Measurements from ENCODE around the gene MSI2. TPM values are rescaled to one million over a fixed set of nuclear protein-coding genes. Genes with fewer than 3 reads are reported as not detected.

The MSI2 gene
- total and polyA plus RNA-seq, 12 donors, result 32.6 to 411 (median 148) TPM

GRCh38 chr17:57593739-57594462 is 337.6 kb downstream of the MSI2 start:
- H3K36me3 ChIP-seq (replicated peaks in 1 of 2), result no peaks in the 10 kb centered on the region
- intact Hi-C loops (cut with DNase I), result loop anchor here in 1 of 2 donors (10.0 kb wide), 1 partner anchor 151 kb away; the partner anchor contains the start of gene CCDC182
- H3K4me1 ChIP-seq (replicated peaks in 1 of 2), result peaks cover 6 to 11% of the 10 kb centered on the region in 2 donors
- 78 to 91% (median 86%) methylated on average over 13 to 14 of the region's 14 CpGs for WGBS, 4 donors
- H3K4me3 ChIP-seq, result no peak overlapping the region
- TF ChIP-seq CTCF (IDR thresholded peaks at IDR 0.05), result no peak
- no peak for TF ChIP-seq POLR2A (IDR thresholded peaks at IDR 0.05)
- peak overlapping the region in 1 of 5 donors; percentile 10 for H3K27ac ChIP-seq
- no peaks in the 10 kb centered on the region for H3K9me3 ChIP-seq (replicated peaks in 1 of 3)
- peak in 4 of 7 donors; percentile 19 to 52 (median 28) for DNase-seq
- no peaks in the 10 kb centered on the region for H3K27me3 ChIP-seq

GRCh38 chr17:57594767-57595166 is 338.4 kb downstream of the MSI2 start:
- WGBS, 4 donors, result 96 to 100% (median 98%) methylated on average over 4 to 5 of the region's 5 CpGs
- intact Hi-C loops (cut with DNase I), result loop anchor here in 1 of 2 donors (10.0 kb wide), 1 partner anchor 150 kb away; the partner anchor contains the start of gene CCDC182
- no peak overlapping the region for H3K4me3 ChIP-seq
- H3K36me3 ChIP-seq (replicated peaks in 1 of 2), result no peaks in the 10 kb centered on the region
- H3K4me1 ChIP-seq (replicated peaks in 1 of 2), result peaks cover 6 to 11% of the 10 kb centered on the region in 2 donors
- TF ChIP-seq CTCF (IDR thresholded peaks at IDR 0.05) (no peak), POLR2A (IDR thresholded peaks at IDR 0.05) (no peak)
- H3K9me3 ChIP-seq (replicated peaks in 1 of 3), result no peaks in the 10 kb centered on the region
- H3K27me3 ChIP-seq, result no peaks in the 10 kb centered on the region
- DNase-seq, result peak in 1 of 7 donors; percentile 17
- peak overlapping the region in 1 of 5 donors; percentile 34 for H3K27ac ChIP-seq

- Histone ChIP-seq H3K9me3 (replicated peaks in 1 of 3) (no peaks in the 10 kb centered on the region), H3K4me1 (replicated peaks in 1 of 2) (peaks cover 6 to 11% of the 10 kb centered on the region in 2 donors), H3K27me3 (no peaks in the 10 kb centered on the region), H3K4me3 (no peak overlapping the region), H3K36me3 (replicated peaks in 1 of 2) (no peaks in the 10 kb centered on the region), H3K27ac (peak overlapping the region in 1 of 5 donors; percentile 34)
- intact Hi-C loops (cut with DNase I), result loop anchor here in 1 of 2 donors (10.0 kb wide), 1 partner anchor 149 kb away; the partner anchor contains the start of gene CCDC182
- DNase-seq, result peak in 2 of 7 donors; percentile 5 to 14
- TF ChIP-seq CTCF (IDR thresholded peaks at IDR 0.05), result no peak
- no peak for TF ChIP-seq POLR2A (IDR thresholded peaks at IDR 0.05)
- 97 to 100% (median 98%) methylated on average over 4 of the region's 4 CpGs for WGBS, 4 donors
Observed at GRCh38 chr17:57595426-57595825, 339.1 kb downstream of the MSI2 start.

- Histone ChIP-seq H3K27ac (peak overlapping the region in 2 of 5 donors; percentile 10 to 23), H3K9me3 (replicated peaks in 1 of 3) (no peaks in the 10 kb centered on the region), H3K36me3 (replicated peaks in 1 of 2) (no peaks in the 10 kb centered on the region), H3K4me3 (no peak overlapping the region), H3K27me3 (no peaks in the 10 kb centered on the region), H3K4me1 (replicated peaks in 1 of 2) (peaks cover 6 to 16% of the 10 kb centered on the region in 2 donors)
- intact Hi-C loops (cut with DNase I), result loop anchor here in 1 of 2 donors (10.0 kb wide), 1 partner anchor 149 kb away; the partner anchor contains the start of gene CCDC182
- TF ChIP-seq CTCF (IDR thresholded peaks at IDR 0.05) (no peak), POLR2A (IDR thresholded peaks at IDR 0.05) (no peak)
- WGBS, 4 donors, result 77 to 87% (median 79%) methylated on average over 25 to 27 of the region's 27 CpGs
- DNase-seq, result peak in 3 of 7 donors; percentile 7 to 51 (median 19)
Observed at GRCh38 chr17:57595947-57596695, 339.8 kb downstream of the MSI2 start.

All from adrenal gland (tissue), 12 donors.